Superior temporal gyrus (tissue), 1 donor: ENCODE results near the gene DHX35.

Experiments
- DNase-seq: peaks from one replicate; pipeline ENCODE4 v3.0.0-alpha.2; 2016; ENCODE audit errors: extremely low spot score

The DHX35 gene

GRCh38 chr20:38962044-38962927 is at the start of gene DHX35:
Gene DHX35 (plus strand): TSS chr20:38962344. CDS start chr20:38962368, 24 bp downstream.
- peak; percentile 97 for DNase-seq

GRCh38 chr20:38915355-38915754 is 46.8 kb upstream of the DHX35 start:
- no peak for DNase-seq

GRCh38 chr20:38917657-38918056 is 44.5 kb upstream of the DHX35 start:
- no peak for DNase-seq

- no peak for DNase-seq
These were observed 44.0 kb upstream of the DHX35 start for GRCh38 chr20:38918172-38918571.

- DNase-seq, result no peak
These were observed 42.5 kb upstream of the DHX35 start for GRCh38 chr20:38919683-38920082.

GRCh38 chr20:38920411-38920810 is 41.7 kb upstream of the DHX35 start:
- no peak for DNase-seq

- DNase-seq, result no peak
These were observed 41.3 kb upstream of the DHX35 start for GRCh38 chr20:38920851-38921250.

- no peak for DNase-seq
These were observed 37.4 kb upstream of the DHX35 start for GRCh38 chr20:38924718-38925117.

GRCh38 chr20:38926142-38926933 is 35.8 kb upstream of the DHX35 start, which contains the start of gene FAM83D:
Gene FAM83D (plus strand): TSS chr20:38926417. CDS start chr20:38926443, 26 bp downstream.
- peak; percentile 98 for DNase-seq

GRCh38 chr20:38926934-38927616 is 35.1 kb upstream of the DHX35 start:
- DNase-seq, result no peak

- DNase-seq, result no peak
These were observed 34.1 kb upstream of the DHX35 start for GRCh38 chr20:38927902-38928578.

- no peak for DNase-seq
These were observed 31.9 kb upstream of the DHX35 start for GRCh38 chr20:38930242-38930569.

- no peak for DNase-seq
These were observed 30.2 kb upstream of the DHX35 start for GRCh38 chr20:38931984-38932383.

- no peak for DNase-seq
These were observed 29.6 kb upstream of the DHX35 start for GRCh38 chr20:38932457-38933120.

GRCh38 chr20:38934530-38934929 is 27.6 kb upstream of the DHX35 start:
- no peak for DNase-seq

- DNase-seq, result no peak
These were observed 26.9 kb upstream of the DHX35 start for GRCh38 chr20:38935285-38935684.

GRCh38 chr20:38935967-38936407 is 26.2 kb upstream of the DHX35 start:
- no peak for DNase-seq

- no peak for DNase-seq
These were observed 25.1 kb upstream of the DHX35 start for GRCh38 chr20:38937000-38937399.

GRCh38 chr20:38937978-38938473 is 24.1 kb upstream of the DHX35 start:
- no peak for DNase-seq

GRCh38 chr20:38939686-38940085 is 22.5 kb upstream of the DHX35 start:
- no peak for DNase-seq

- no peak for DNase-seq
These were observed 21.5 kb upstream of the DHX35 start for GRCh38 chr20:38940644-38941043.
